Stimulated activated CD8-positive, alpha-beta memory T cell treated with anti-CD3 and anti-CD28 coated beads, Interleukin-4, amount 100 ng/mL, for 48 hours (primary cell): Measurements from ENCODE around the gene PLEKHA5.
"Not testable (repeated sequence)": the region's sequence is repeated elsewhere in the genome, so short reads cannot be mapped to it uniquely, and the experiment has no call there.

Experiments used
- DNase-seq: peaks from one replicate; pipeline ENCODE4 v3.0.0-alpha.2; 2020

Gene PLEKHA5

GRCh38 chr12:19170286-19170685 is 40.8 kb downstream of the PLEKHA5 start:
- DNase-seq: not testable (repeated sequence)

GRCh38 chr12:19171731-19172130 is 42.2 kb downstream of the PLEKHA5 start:
- DNase-seq: no peak

DNA sequence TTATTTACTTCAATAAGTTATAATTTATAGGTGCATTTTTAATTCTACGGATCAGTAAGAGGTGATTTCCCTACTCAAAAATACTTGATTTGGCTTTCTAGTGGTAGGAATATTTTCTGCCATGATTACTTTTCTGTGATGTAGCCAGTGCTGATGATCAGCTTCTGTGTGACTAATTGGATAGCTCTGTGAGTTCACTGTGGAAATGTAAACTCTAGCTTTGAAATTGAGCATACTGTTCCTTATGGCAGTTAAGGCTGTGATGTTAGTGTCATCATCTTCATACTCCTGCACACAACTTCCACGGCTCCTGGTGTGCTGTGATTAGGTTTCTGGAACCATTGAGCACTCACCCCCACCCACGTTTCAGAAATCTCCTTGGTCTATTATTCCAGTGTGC is 48.2 kb downstream of the PLEKHA5 start:
- DNase-seq: no peak

DNA sequence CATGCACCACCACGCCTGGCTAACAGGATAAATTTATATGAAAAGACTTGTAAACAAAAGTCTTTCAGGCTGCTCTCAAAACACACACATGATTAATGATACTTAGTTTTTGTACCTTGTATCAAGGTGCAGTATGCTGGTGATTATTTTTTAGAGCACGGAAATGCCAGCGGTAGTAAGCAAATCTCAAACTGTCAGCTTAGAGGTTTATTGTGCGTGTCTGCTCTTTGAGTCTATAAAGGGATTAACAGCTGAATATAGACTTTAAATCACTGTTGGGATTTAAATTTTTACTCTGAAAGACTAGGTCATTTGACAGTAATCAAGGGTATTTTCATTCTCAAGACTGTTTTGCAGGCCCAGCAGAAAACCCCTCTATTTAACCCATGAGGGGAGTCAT is 50.5 kb downstream of the PLEKHA5 start:
- DNase-seq: no peak

DNA sequence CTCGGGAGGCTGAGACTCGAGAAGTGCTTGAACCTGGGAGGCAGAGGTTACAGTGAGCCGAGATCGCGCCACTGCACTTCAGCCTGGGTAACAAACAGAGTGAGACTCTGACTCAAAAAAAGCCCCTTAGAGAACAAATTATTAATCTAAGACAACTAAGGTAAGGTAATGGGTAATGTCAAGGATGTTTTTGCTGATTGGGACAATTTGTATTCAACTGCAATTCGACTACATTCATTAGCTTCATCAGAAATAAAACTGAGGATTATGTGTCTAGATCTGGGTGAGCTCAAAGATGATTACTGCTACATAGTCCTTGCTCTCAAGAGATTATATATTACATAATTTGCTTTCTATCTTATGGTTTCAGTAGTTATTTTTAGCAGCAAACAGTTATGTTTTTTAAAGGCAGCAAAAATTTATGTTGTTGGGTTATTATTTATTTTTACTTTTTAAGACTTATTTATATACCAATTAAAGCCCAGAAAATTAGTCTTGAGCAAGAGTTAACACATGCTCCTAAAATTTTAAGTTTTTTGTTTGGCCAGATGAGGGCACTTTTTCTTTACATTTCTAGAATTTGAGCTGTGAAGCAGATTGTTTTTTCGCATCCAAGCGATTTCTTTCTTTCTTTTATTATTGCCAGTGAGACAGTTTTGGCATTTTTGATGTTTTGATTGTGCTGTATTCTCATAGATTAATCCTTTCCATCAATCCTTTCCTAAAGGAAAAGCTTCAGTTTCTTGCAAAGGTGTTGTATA is 52.3 kb downstream of the PLEKHA5 start:
- no peak for DNase-seq

DNA sequence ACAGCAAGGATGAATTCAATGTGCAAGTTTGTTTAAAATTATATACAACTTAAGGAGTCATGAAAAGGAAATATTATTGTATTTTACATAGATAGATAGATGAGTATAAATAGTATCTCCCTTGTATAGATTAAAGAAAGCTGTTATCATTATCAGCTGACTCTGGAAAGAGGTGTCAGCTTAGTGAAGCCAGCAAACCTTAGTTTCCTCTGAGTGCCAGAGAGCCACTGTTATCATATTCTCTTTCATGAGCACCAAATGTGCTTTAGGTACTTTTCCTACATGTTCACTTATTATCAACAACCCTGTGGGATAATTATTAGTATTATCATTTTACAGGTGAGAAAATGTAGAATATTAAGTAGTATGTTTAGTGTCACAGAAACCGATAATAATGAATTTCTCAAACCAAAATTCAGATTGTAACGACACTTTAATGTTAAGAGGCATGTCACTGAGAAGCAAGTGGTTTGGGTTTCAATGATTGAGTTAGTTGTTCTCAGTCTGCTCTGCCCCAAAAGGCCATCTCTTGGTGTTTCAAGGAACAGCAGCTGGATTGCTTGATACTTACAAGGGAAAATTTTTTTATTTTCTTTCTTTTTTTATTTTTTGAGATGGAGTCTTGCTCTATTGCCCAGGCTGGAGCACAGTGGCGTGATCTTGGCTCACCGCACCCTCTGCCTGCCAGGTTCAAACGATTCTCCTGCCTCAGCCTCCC is 53.7 kb downstream of the PLEKHA5 start:
- no peak for DNase-seq

DNA sequence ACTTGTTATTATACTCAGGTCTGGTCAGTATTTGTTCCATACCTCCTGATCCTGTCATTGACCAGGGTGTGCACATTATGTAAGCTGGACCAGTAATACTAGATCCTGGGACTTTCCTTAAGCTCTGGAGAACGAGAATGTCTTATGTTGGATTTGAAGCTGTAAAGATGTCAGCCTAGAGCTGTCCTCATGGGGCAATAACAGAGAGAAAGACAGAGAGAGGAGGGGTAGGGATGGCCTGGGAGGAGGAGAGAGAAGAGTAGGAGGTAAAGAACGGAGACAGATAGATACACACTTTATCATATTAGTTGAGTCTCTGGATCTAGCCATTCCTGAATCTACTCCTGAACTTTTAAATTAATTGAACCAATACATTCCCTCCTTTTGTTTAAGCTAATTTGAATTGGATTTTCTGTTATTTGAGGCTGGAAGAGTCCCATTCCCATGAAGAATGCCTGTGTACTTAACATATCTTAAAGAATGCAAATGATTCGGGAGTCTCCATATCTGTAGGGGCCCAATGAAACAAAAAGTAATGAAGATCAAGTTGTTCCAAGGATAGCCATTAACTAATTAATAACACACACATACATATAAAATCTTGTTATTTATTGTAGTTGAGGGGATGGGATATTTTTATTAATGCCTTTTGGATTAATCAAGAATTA is 55.9 kb downstream of the PLEKHA5 start:
- no peak for DNase-seq

DNA sequence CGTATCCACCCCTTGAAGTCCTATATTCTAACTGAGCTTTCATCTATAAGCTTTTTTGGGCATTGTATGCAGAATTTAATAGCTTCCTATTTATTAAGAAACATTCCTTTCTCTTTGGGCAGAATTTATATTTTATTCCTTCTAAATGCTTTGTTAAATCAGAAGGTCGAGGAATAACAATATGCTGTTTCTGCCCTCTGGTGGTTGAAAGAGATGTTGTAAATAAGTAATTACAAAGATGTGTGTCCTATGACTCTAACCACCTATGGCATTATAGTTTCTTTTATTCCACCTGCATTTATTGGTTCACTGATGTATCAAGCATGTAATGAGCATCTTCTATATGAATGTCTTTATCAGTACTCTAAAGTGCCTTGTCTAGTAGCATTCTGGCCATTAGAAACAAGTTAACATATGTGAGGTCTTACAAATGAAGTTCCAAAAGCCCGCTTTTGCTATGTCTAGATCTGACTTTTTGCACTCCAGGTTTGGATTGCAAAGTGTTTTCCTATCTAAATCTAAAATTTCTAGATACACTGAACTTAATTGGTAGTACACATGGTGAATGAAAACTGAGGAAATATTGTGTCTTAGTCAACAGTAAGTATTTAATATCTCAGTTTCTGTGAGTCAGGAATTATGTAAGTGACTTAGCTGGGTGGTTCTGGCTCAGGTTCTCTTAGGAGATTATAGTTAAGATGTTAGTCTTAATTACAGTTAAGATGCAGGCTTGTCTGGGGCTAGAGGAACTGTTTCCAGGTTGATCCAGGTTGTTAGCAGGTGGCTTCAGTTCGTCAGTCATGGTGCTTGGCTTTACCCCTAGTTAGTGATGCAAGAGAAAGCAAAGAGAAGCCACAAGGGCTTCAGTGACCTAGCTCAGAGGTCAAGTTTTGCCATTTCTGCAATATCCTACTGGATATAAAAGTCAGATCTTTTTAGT is 57.5 kb downstream of the PLEKHA5 start:
- DNase-seq: no peak

DNA sequence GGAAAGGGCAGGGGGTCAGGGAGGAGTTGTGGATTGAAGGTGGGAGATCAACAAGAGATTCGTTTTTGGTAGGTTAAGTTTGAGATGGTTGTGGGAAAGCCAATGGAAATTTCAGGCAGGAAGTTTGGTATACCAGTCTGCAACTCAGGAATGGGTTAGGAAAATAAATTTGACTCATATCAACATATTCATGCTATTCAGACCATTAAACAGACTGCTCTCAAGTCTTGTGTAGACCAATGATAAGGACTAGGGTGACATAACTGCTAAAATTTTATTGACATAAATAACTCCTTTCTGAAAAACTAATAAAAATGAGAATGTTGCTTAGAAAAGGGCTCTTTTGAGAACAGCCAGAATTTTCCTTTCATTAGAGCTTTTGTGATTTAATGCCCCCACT is 60.0 kb downstream of the PLEKHA5 start:
- DNase-seq: no peak

GRCh38 chr12:19190292-19191031 is 60.9 kb downstream of the PLEKHA5 start:
- no peak for DNase-seq

DNA sequence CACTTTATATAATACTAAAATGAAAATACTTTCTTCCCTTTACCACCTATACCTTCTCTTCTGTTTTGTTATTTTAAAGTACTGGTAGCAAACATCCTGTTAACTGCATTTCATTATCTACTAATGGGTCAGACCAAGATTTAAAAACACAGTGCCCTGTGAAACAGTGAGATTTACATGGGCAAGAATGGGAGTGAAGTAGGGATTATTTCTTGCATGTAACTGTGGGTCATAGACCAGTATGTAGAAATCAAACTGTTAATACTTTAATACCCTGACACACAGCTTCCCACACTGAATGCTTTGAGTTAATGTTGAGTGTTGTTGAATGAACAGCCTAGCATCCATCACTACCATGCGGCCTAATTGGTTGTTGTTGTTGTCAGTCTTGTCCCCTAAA is 61.6 kb downstream of the PLEKHA5 start:
- DNase-seq: no peak

- no peak for DNase-seq
Observed at GRCh38 chr12:19191563-19191962, 62.0 kb downstream of the PLEKHA5 start.

DNA sequence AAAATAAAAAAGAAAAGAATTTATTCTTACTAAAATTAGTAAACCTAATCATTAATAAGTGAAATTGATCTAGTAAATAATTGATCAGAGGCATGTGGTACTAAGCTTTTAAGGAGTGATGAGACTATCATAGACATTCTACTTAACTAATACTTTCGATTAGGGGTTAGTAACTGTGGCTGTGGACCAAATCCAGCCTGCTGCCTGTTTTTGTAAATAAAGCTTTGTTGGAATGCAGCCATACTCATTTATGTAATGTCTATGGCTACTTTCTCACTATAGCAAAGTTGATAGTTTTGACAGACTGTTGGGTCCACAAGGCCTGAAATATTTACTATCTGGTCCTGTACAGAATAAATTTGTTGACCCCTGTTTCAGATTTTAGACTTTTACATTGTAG is 63.2 kb downstream of the PLEKHA5 start:
- DNase-seq: no peak

DNA sequence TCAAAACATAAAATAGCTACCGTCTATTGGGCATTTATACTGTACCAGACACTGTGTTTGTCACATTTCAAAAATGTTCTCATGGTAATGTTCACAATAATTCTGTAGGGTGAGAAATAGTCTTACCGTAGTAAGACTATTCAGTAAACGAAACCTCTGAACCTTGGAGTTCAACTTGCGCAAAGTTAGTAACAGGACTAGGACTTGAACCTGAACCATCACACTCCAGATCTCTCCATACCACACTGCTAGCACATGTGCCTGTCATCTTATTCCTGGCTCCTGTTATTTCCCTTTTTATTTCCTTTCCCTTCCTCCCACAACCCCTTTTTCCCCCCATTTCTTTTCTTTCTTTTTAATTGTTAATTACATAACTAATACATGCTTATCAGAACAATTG is 65.4 kb downstream of the PLEKHA5 start:
- DNase-seq: no peak

DNA sequence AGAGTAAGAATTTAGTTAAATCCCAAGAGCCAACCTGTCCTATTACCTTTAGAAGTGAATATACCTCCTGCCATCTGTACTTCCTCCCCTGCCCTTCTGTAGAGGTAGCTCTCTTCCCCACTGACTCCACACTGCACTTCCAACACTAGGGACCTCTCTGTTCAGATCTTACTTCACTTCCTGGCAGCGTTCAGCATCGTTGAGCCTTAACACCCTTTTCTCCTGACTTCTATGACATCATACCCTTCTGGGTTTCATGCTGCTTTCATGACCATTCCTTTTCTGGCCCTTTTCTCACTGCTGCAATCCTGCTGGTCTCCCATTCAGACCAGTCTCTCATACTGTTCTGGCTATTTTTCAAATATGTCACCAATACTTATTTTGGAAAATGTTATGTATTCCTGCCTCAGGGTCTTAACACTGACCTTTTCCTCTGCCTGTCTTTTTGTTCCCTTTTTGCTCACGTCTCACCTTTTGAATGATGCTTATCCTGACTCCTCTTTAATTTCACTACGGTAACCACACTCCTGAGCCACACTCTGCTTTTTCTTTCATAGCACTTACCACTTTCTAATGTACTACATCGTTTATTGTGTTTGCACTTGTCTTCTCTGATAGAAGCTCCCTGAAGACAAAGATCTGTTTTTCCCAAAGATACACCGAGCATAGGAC is 67.6 kb downstream of the PLEKHA5 start:
- no peak for DNase-seq

GRCh38 chr12:19198272-19198671 is 68.7 kb downstream of the PLEKHA5 start:
- no peak for DNase-seq

DNA sequence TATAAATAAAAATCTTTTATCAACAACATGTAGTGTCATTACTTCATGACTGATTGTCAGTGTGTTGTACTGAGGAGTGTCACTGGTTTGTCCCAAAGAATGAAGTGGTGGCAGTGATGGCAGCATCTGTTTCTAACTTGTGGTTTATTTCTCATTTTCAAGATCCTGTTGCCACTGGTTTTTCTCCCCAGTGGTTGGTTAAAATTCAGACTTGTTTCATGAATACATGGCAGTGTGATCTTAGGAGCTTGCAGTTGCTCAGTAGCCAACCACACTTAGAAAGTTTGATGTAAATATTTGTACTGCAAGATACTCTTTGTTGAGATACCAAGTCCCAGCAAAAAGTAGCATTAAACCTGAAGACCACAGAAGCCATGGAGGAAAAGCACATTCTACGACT is 69.8 kb downstream of the PLEKHA5 start:
- DNase-seq: no peak

- DNase-seq: no peak
Observed at GRCh38 chr12:19200261-19200660, 70.7 kb downstream of the PLEKHA5 start.

DNA sequence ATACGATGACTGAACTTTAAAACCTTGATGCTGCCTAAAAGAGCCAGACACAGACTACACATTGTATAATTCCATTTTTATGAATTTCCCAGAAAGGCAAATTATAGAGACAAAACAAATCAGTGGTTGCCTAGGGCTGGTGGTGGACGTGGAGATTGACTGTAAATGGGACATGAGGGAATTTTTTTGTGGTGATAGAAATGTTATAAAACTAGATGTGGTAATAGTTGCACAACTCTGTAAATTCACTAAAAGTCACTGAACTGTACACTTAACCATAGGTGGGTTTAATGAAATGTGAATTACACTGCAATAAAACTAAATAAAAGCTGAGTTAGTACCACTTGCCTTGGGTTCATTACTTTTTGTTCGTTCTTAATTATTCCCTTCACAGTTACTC is 72.1 kb downstream of the PLEKHA5 start:
- no peak for DNase-seq

GRCh38 chr12:19203013-19203412 is 73.5 kb downstream of the PLEKHA5 start:
- no peak for DNase-seq
